PFSK-1 (cell line): ENCODE measurements around the gene LIN7A.

ENCODE experiments used
- FOXP2 ChIP-seq: optimal IDR thresholded peaks from 2 replicates; pipeline ENCODE3; 2011; ENCODE audit warnings: borderline replicate concordance, control low read depth, inconsistent platforms; ENCODE audit not compliant: insufficient read depth; ENCODE audit errors: extremely low read length, extremely low read depth
- POLR2AphosphoS5 ChIP-seq: IDR thresholded peaks from 2 replicates; pipeline ENCODE4 v1.6.1; 2012; ENCODE audit warnings: low read depth, mild to moderate bottlenecking, control low read depth, low read length, moderate library complexity
- SIN3A ChIP-seq: IDR thresholded peaks from 2 replicates; pipeline ENCODE4 v1.6.1; 2012; ENCODE audit warnings: mild to moderate bottlenecking, low read length, moderate library complexity, borderline replicate concordance; ENCODE audit not compliant: insufficient read depth
- TAF1 ChIP-seq: IDR thresholded peaks from 2 replicates; pipeline ENCODE4 v1.6.1; 2012; ENCODE audit warnings: low read length, control low read depth, borderline replicate concordance; ENCODE audit not compliant: insufficient read depth
- TF ChIP-seq, protein P1 (sequence below), 2 experiments: IDR thresholded peaks; 2 replicates each; pipeline versions ENCODE4 v1.6.1 to v1.8.0; 2011 to 2012; ENCODE audit warnings: low read depth in 2 of 2, low read length in 2 of 2, control low read depth in 1 of 2, inconsistent platforms in 1 of 2, mild to moderate bottlenecking in 1 of 2, moderate library complexity in 1 of 2; ENCODE audit not compliant: insufficient read depth in 1 of 2

LIN7A gene

GRCh38 chr12:80810874-80811273 is 126.9 kb downstream of the LIN7A start:
- TF ChIP-seq TAF1, result no peak
- TF ChIP-seq FOXP2, result no peak

DNA sequence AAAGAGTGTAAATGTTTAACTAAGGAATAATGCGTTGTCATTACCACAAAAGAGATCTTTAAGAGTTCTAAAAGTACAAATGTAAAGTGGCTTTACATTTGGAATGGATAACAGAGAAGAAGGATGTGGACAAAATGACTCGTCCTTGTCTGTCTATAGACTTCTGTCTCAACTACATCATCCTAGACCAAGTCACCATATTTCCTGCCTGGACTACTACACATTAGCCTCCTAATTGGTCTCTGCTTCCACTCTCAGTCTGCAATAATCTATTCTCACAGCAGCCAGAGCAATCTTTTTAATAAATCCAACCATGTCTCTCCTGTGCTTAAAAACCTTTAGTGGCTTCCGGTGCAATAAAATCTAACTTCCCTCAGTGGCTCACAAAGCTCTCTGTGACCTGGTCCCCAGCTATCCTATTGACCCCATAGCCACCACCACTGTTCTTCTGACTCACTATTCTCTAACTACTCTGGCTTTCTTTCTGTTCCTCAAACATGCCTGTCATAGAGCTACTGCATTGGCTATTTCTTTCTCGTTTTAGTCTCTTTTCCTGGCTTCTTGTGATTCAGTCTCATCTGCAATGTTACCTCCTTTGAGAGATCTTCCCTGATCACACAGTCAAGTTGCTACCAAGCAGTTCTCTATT is 130.0 kb downstream of the LIN7A start:
- TF ChIP-seq POLR2AphosphoS5 (no peak), TAF1 (no peak), FOXP2 (no peak), SIN3A (no peak)
- TF ChIP-seq, protein P1, sequence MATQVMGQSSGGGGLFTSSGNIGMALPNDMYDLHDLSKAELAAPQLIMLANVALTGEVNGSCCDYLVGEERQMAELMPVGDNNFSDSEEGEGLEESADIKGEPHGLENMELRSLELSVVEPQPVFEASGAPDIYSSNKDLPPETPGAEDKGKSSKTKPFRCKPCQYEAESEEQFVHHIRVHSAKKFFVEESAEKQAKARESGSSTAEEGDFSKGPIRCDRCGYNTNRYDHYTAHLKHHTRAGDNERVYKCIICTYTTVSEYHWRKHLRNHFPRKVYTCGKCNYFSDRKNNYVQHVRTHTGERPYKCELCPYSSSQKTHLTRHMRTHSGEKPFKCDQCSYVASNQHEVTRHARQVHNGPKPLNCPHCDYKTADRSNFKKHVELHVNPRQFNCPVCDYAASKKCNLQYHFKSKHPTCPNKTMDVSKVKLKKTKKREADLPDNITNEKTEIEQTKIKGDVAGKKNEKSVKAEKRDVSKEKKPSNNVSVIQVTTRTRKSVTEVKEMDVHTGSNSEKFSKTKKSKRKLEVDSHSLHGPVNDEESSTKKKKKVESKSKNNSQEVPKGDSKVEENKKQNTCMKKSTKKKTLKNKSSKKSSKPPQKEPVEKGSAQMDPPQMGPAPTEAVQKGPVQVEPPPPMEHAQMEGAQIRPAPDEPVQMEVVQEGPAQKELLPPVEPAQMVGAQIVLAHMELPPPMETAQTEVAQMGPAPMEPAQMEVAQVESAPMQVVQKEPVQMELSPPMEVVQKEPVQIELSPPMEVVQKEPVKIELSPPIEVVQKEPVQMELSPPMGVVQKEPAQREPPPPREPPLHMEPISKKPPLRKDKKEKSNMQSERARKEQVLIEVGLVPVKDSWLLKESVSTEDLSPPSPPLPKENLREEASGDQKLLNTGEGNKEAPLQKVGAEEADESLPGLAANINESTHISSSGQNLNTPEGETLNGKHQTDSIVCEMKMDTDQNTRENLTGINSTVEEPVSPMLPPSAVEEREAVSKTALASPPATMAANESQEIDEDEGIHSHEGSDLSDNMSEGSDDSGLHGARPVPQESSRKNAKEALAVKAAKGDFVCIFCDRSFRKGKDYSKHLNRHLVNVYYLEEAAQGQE (IDR thresholded peaks at IDR 0.05; ENCODE audit: insufficient read depth in 1 of 2, low read depth in 2 of 2, low read length in 2 of 2), result no peak

DNA sequence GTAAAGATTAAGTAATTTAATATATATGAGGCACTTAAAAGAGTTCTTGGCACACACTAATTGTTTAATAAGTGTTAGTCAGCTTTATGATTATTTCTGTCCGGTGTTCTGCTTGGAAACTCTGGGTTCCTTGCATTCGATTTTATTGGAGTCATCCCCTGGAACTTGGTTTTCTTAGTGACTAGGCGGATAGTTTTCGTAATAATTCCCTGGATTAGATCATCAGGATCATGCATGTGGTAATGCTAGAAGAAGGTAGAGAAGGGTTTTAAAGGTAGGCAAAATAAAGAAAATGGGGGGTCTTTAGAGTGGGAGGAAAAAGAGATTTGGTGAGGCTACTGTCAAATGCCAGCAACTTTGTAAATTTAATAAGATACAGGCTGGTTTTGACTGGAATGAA is 132.6 kb downstream of the LIN7A start:
- TF ChIP-seq, protein P1 (IDR thresholded peaks at IDR 0.05; ENCODE audit: insufficient read depth in 1 of 2, low read depth in 2 of 2, low read length in 2 of 2), result no peak
- TF ChIP-seq SIN3A, result no peak
- no peak for TF ChIP-seq FOXP2
- no peak for TF ChIP-seq POLR2AphosphoS5
- TF ChIP-seq TAF1, result no peak

- TF ChIP-seq SIN3A, result no peak
- no peak for TF ChIP-seq TAF1
- no peak for TF ChIP-seq POLR2AphosphoS5
- TF ChIP-seq, protein P1 (IDR thresholded peaks at IDR 0.05; ENCODE audit: insufficient read depth in 1 of 2, low read depth in 2 of 2, low read length in 2 of 2), result no peak
- TF ChIP-seq FOXP2, result no peak
Observed at GRCh38 chr12:80802652-80803400, 134.9 kb downstream of the LIN7A start.

- TF ChIP-seq SIN3A (no peak), POLR2AphosphoS5 (no peak), TAF1 (no peak), FOXP2 (no peak)
- TF ChIP-seq, protein P1 (IDR thresholded peaks at IDR 0.05; ENCODE audit: insufficient read depth in 1 of 2, low read depth in 2 of 2, low read length in 2 of 2), result no peak
Observed at GRCh38 chr12:80798281-80798680, 139.5 kb downstream of the LIN7A start.
